RWPE2 (cell line): ENCODE measurements around the gene CACNA2D3.

Experiments
- ATAC-seq: fragments of 200-7000 bp; cut with Tn5 transposase; 3 replicates; pipeline ENCODE4 v1.9.1; 2021; ENCODE audit warnings: low read depth
- DNase-seq: peaks from one replicate; pipeline ENCODE4 v3.0.0-alpha.2; 2020; ENCODE audit warnings: low spot score
- H3K27ac ChIP-seq: fragments of 450-650 bp; 2 replicates; pipeline ENCODE4 v1.5.1; 2017; ENCODE audit warnings: mild to moderate bottlenecking; ENCODE audit not compliant: poor library complexity, severe bottlenecking
- H3K27me3 ChIP-seq: fragments of 250-450 bp; sonication (Bioruptor Pico); 2 replicates; pipeline ENCODE4 v1.5.1; 2021; ENCODE audit warnings: mild to moderate bottlenecking, moderate library complexity; ENCODE audit not compliant: insufficient read depth, poor library complexity, severe bottlenecking
- H3K36me3 ChIP-seq: fragments of 250-450 bp; sonication (Bioruptor Pico); 2 replicates; pipeline ENCODE4 v1.5.1; 2020; ENCODE audit warnings: low read depth, mild to moderate bottlenecking, moderate library complexity
- H3K4me1 ChIP-seq: fragments of 250-450 bp; sonication (Bioruptor Pico); 2 replicates; pipeline ENCODE4 v1.5.1; 2021; ENCODE audit warnings: mild to moderate bottlenecking, moderate library complexity; ENCODE audit not compliant: insufficient read depth, poor library complexity, severe bottlenecking
- H3K4me3 ChIP-seq: fragments of 250-450 bp; sonication (Bioruptor Pico); 2 replicates; pipeline ENCODE4 v1.5.1; 2021; ENCODE audit warnings: mild to moderate bottlenecking, moderate library complexity; ENCODE audit not compliant: severe bottlenecking
- H3K9me3 ChIP-seq: fragments of 250-450 bp; sonication (Bioruptor Pico); 2 replicates; pipeline ENCODE4 v1.5.1; 2021; ENCODE audit warnings: mild to moderate bottlenecking, moderate library complexity; ENCODE audit not compliant: severe bottlenecking
- CTCF ChIP-seq: fragments of 450-650 bp; IDR thresholded peaks from one replicate; pipeline ENCODE4 v1.5.1; 2017; ENCODE audit warnings: mild to moderate bottlenecking, moderate library complexity; ENCODE audit not compliant: poor library complexity, severe bottlenecking

CACNA2D3 gene

GRCh38 chr3:54393150-54393549, 270.8 kb downstream of the CACNA2D3 start:
- no peak for ATAC-seq
- no peak for DNase-seq
- H3K9me3 ChIP-seq = no peaks in the 10 kb centered on the region
- H3K27me3 ChIP-seq = no peaks in the 10 kb centered on the region
- no peaks in the 10 kb centered on the region for H3K36me3 ChIP-seq
- H3K4me1 ChIP-seq = no peaks in the 10 kb centered on the region
- H3K27ac ChIP-seq = no peak overlapping the region
- no peak for TF ChIP-seq CTCF
- no peak overlapping the region for H3K4me3 ChIP-seq

- no peak for ATAC-seq
- Histone ChIP-seq H3K36me3 (no peaks in the 10 kb centered on the region), H3K27ac (no peak overlapping the region), H3K4me3 (no peak overlapping the region), H3K9me3 (no peaks in the 10 kb centered on the region), H3K4me1 (no peaks in the 10 kb centered on the region), H3K27me3 (no peaks in the 10 kb centered on the region)
- TF ChIP-seq CTCF = no peak
- DNase-seq = no peak
Measured at GRCh38 chr3:54408328-54408727, 286.0 kb downstream of the CACNA2D3 start.

GRCh38 chr3:54421943-54422342, 299.6 kb downstream of the CACNA2D3 start:
- Histone ChIP-seq H3K4me1 (no peaks in the 10 kb centered on the region), H3K27me3 (no peaks in the 10 kb centered on the region), H3K9me3 (no peaks in the 10 kb centered on the region), H3K36me3 (no peaks in the 10 kb centered on the region), H3K4me3 (no peak overlapping the region), H3K27ac (no peak overlapping the region)
- no peak for TF ChIP-seq CTCF
- no peak for DNase-seq
- no peak for ATAC-seq

DNA sequence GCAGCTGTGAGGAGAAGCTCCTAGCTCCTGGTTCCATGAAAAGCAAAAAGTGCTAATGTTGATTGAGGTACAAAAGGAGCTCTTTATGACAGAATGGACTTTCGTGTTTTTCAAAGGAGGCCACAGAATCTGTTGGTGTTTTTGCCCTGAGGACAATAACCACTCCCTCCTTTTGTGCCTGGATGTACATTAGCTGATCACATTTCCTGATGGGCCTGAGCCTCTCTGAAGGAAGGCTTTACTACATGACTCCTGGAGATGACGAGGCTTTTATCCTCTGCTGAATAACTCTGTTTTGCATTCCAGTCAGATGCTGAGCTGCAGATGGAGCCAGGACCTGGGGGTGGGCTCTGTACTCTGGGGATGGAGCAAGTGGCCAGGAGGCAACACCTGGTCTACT, 301.9 kb downstream of the CACNA2D3 start:
- no peaks in the 10 kb centered on the region for H3K36me3 ChIP-seq
- no peak for ATAC-seq
- H3K9me3 ChIP-seq = no peaks in the 10 kb centered on the region
- no peak overlapping the region for H3K4me3 ChIP-seq
- H3K27ac ChIP-seq = no peak overlapping the region
- DNase-seq = no peak
- TF ChIP-seq CTCF = no peak
- no peaks in the 10 kb centered on the region for H3K4me1 ChIP-seq
- no peaks in the 10 kb centered on the region for H3K27me3 ChIP-seq

- H3K27me3 ChIP-seq = no peaks in the 10 kb centered on the region
- H3K9me3 ChIP-seq = no peaks in the 10 kb centered on the region
- no peak for ATAC-seq
- no peak overlapping the region for H3K4me3 ChIP-seq
- H3K36me3 ChIP-seq = no peaks in the 10 kb centered on the region
- no peaks in the 10 kb centered on the region for H3K4me1 ChIP-seq
- no peak overlapping the region for H3K27ac ChIP-seq
- no peak for TF ChIP-seq CTCF
- no peak for DNase-seq
Measured at GRCh38 chr3:54426381-54426780, 304.0 kb downstream of the CACNA2D3 start.
